ENCODE data around the gene ARL13A. TPM values are rescaled to one million over a fixed set of nuclear protein-coding genes. Genes with fewer than 3 reads are reported as not detected.

The ARL13A gene
- total RNA-seq, 1 experiment from 2014 or later: not detected

- Histone ChIP-seq H4K20me1 (ENCODE audit: insufficient read depth) (no peaks in the 10 kb centered on the region), H3K9ac (ENCODE audit: low read length) (no peak overlapping the region), H3K4me2 (ENCODE audit: low read length) (no peak overlapping the region), H3K9me3 (ENCODE audit: control insufficient read depth in 1 of 2, insufficient read depth in 1 of 2, low read depth in 1 of 2, low read length in 2 of 2) (no peaks in the 10 kb centered on the region), H3K36me3 (ENCODE audit: control insufficient read depth in 1 of 2, insufficient read depth in 2 of 2, low read length in 2 of 2) (no peaks in the 10 kb centered on the region), H2AFZ (ENCODE audit: low read depth, low read length, poor library complexity, severe bottlenecking) (no peak overlapping the region), H3K27me3 (ENCODE audit: insufficient read depth, low read length) (no peaks in the 10 kb centered on the region), H3K79me2 (ENCODE audit: insufficient read depth, low read length) (no peaks in the 10 kb centered on the region), H3K4me1 (ENCODE audit: control insufficient read depth in 1 of 2, insufficient read depth in 2 of 2, low read length in 2 of 2) (no peaks in the 10 kb centered on the region), H3K9me2 (ENCODE audit: insufficient read depth) (no peaks in the 10 kb centered on the region), H3K27ac (ENCODE audit: low read depth, low read length) (no peak overlapping the region), H3K4me3 (replicated peaks in 1 of 2; ENCODE audit: low read depth in 1 of 2, low read length in 2 of 2) (no peak overlapping the region)
- BruUV-seq (replicated peaks): no TSS peak
- ChIA-PET POLR2A (no interaction called here), CTCF (no interaction called here), RAD21 (ENCODE audit: low non-redundant PET in 1 of 2, low total read pairs in 2 of 2, uncharacterized antibody in 2 of 2, unreplicated experiment in 2 of 2) (no interaction called here)
- ATAC-seq (no peak), DNase-seq (ENCODE audit: low read depth, low spot score) (no peak)
- intact Hi-C loops (cut with micrococcal nuclease): no loop called here
- TF ChIP-seq ZFX (IDR thresholded peaks at IDR 0.05): no peak
- TF ChIP-seq ZNF274 (IDR thresholded peaks at IDR 0.05; ENCODE audit: low read depth, low read length): no peak
- no peak for TF ChIP-seq TCF7L2 (IDR thresholded peaks at IDR 0.05; ENCODE audit: borderline replicate concordance, extremely low read depth, insufficient read depth, insufficient read length)
- TF ChIP-seq REST (IDR thresholded peaks at IDR 0.05; ENCODE audit: low read depth): no peak
- no peak for TF ChIP-seq YY1 (IDR thresholded peaks at IDR 0.05; ENCODE audit: extremely low read depth, insufficient replicate concordance, low read depth, low read length)
- TF ChIP-seq CBX3 (IDR thresholded peaks at IDR 0.05; ENCODE audit: low read depth): no peak
- TF ChIP-seq SP1 (IDR thresholded peaks at IDR 0.05; ENCODE audit: low read depth): no peak
- no peak for TF ChIP-seq SIN3A (IDR thresholded peaks at IDR 0.05; ENCODE audit: low read depth)
- no peak for TF ChIP-seq POLR2AphosphoS5 (IDR thresholded peaks at IDR 0.05; ENCODE audit: low read depth, low read length)
- no peak for TF ChIP-seq SRF (IDR thresholded peaks at IDR 0.05; ENCODE audit: low read depth)
- TF ChIP-seq ELF1 (IDR thresholded peaks at IDR 0.05; ENCODE audit: borderline replicate concordance, low read depth): no peak
Observed at GRCh38 chrX:101037231-101037630, 67.7 kb downstream of the ARL13A start.
